ENCODE results near the gene RNF26.

GRCh38 chr11:119372260-119373058, 38.1 kb downstream of the RNF26 start:
- TF ChIP-seq CTCF (IDR thresholded peaks at IDR 0.05) (no peak), ZFX (IDR thresholded peaks at IDR 0.05; ENCODE audit: borderline replicate concordance) (no peak)
